ENCODE measurements around the gene HCRTR1.

The HCRTR1 gene

GRCh38 chr1:31617218-31617915 lies at the start of gene HCRTR1:
Gene HCRTR1, plus strand, starts transcription at chr1:31617689. Its CDS starts 1,504 bp downstream, at chr1:31619193.
- no peak for DNase-seq

GRCh38 chr1:31567956-31568570 lies 49.4 kb upstream of the HCRTR1 start:
- no peak for DNase-seq

- DNase-seq, result no peak
Observed at GRCh38 chr1:31568895-31569595, 48.4 kb upstream of the HCRTR1 start.

- no peak for DNase-seq
Observed at GRCh38 chr1:31569596-31570173, 47.8 kb upstream of the HCRTR1 start.

GRCh38 chr1:31570228-31570627 lies 47.3 kb upstream of the HCRTR1 start:
- no peak for DNase-seq

- no peak for DNase-seq
Observed at GRCh38 chr1:31570906-31571305, 46.6 kb upstream of the HCRTR1 start.

GRCh38 chr1:31571340-31572295 lies 45.9 kb upstream of the HCRTR1 start:
- DNase-seq, result no peak

GRCh38 chr1:31572323-31573104 lies 45.0 kb upstream of the HCRTR1 start:
- no peak for DNase-seq

GRCh38 chr1:31573261-31573660 lies 44.2 kb upstream of the HCRTR1 start:
- DNase-seq, result no peak

- DNase-seq, result no peak
Observed at GRCh38 chr1:31574749-31575368, 42.6 kb upstream of the HCRTR1 start.

- DNase-seq, result no peak
Observed at GRCh38 chr1:31575369-31576140, 41.9 kb upstream of the HCRTR1 start.

GRCh38 chr1:31576201-31576669 lies 41.3 kb upstream of the HCRTR1 start, which contains the start of gene TINAGL1:
Gene TINAGL1, plus strand, starts transcription at chr1:31576515. Its CDS starts 634 bp downstream, at chr1:31577149.
- DNase-seq, result no peak

- no peak for DNase-seq
Observed at GRCh38 chr1:31576743-31577455, 40.6 kb upstream of the HCRTR1 start.

- DNase-seq, result no peak
Observed at GRCh38 chr1:31577515-31578192, 39.8 kb upstream of the HCRTR1 start.

GRCh38 chr1:31579374-31579773 lies 38.1 kb upstream of the HCRTR1 start:
- DNase-seq, result no peak

GRCh38 chr1:31580513-31580870 lies 37.0 kb upstream of the HCRTR1 start:
- DNase-seq, result no peak

- no peak for DNase-seq
Observed at GRCh38 chr1:31580891-31581603, 36.4 kb upstream of the HCRTR1 start.
